ENCODE results near the gene OR7G3. TPM values are rescaled to one million over a fixed set of nuclear protein-coding genes. Genes with fewer than 3 reads are reported as not detected.

OR7G3 gene
- total and polyA plus RNA-seq, 2 of the 8 experiments (the other 6 are each of a cell fraction or from before 2014, with no cell fraction given), result not detected

GRCh38 chr19:9166846-9167245 is 40.1 kb upstream of the OR7G3 start:
- no peaks in the 10 kb centered on the region; a peak in 1 of 4 replicates for H3K79me2 ChIP-seq (ENCODE audit: control insufficient read depth in 1 of 2, insufficient read depth in 2 of 2, low read length in 2 of 2)
- no peaks in the 10 kb centered on the region for H3K4me1 ChIP-seq (replicated peaks in 1 of 4; ENCODE audit: control insufficient read depth in 3 of 4, insufficient read depth in 4 of 4, low read length in 3 of 4)
- H4K8ac ChIP-seq (ENCODE audit: extremely low read depth, insufficient read depth, low read length), result no peak overlapping the region
- no peak overlapping the region for H2BK20ac ChIP-seq (ENCODE audit: low read length)
- no peak overlapping the region for H4K5ac ChIP-seq (ENCODE audit: insufficient read length, low read depth, low read length)
- no peak overlapping the region for H3K27ac ChIP-seq (ENCODE audit: low read depth, low read length)
- no peak overlapping the region for H2AFZ ChIP-seq (ENCODE audit: low read length)
- FAIRE-seq (no peak), DNase-seq (ENCODE audit: low read depth in 1 of 2, low spot score in 2 of 2) (no peak)
- H3K9me3 ChIP-seq (ENCODE audit: insufficient read depth in 2 of 2, low read depth in 1 of 2, low read length in 1 of 2), result no peaks in the 10 kb centered on the region
- H3K23ac ChIP-seq (ENCODE audit: insufficient read length), result no peak overlapping the region
- CTCF ChIA-PET (ENCODE audit: partially characterized antibody), result no interaction called here
- no peak overlapping the region for H3K9ac ChIP-seq (replicated peaks in 1 of 4; ENCODE audit: extremely low read depth in 1 of 4, low read depth in 3 of 4, low read length in 3 of 4)
- H2AK5ac ChIP-seq (ENCODE audit: low read depth, low read length), result no peak overlapping the region
- H3K4ac ChIP-seq (replicated peaks; ENCODE audit: insufficient read length, low read depth, low read length), result no peak overlapping the region
- no peak overlapping the region for H3K4me3 ChIP-seq (ENCODE audit: extremely low read depth in 1 of 4, insufficient read depth in 2 of 4, low read depth in 3 of 4, low read length in 4 of 4)
- peaks cover 10 to 29% (median 19%) of the 10 kb centered on the region in 4 experiments for H3K36me3 ChIP-seq (ENCODE audit: control insufficient read depth in 2 of 4, insufficient read depth in 4 of 4, low read length in 3 of 4)
- no peak overlapping the region for H3K4me2 ChIP-seq (ENCODE audit: insufficient read depth in 1 of 2, low read depth in 2 of 2, low read length in 2 of 2)
- no peaks in the 10 kb centered on the region for H3K79me1 ChIP-seq (ENCODE audit: low read depth, low read length)
- H2BK15ac ChIP-seq (ENCODE audit: low read length), result no peak overlapping the region
- no peak overlapping the region for H3K14ac ChIP-seq (ENCODE audit: insufficient read length)
- WGBS, 2 experiments (ENCODE audit: extremely low coverage in 1 of 2, insufficient coverage in 1 of 2, insufficient read length in 1 of 2, insufficient replicate concordance in 2 of 2, low coverage in 1 of 2, low lambda C conversion rate in 2 of 2, missing lambda C conversion rate in 1 of 2), result 96% methylated on average over 4 of the region's 4 CpGs; no CpG with 5 or more reads in 1 of the 2 experiments
- H4K20me1 ChIP-seq (replicated peaks in 1 of 2; ENCODE audit: control insufficient read depth in 1 of 2, insufficient read depth in 2 of 2, low read length in 2 of 2), result peaks cover 0 to 2% of the 10 kb centered on the region in 2 experiments
- no peak overlapping the region for H3K18ac ChIP-seq (ENCODE audit: extremely low read depth, low read length)
- H4K91ac ChIP-seq (replicated peaks; ENCODE audit: insufficient read length, low read length), result no peak overlapping the region
- H3K23me2 ChIP-seq (ENCODE audit: low read depth, low read length), result no peaks in the 10 kb centered on the region
- H3K56ac ChIP-seq (replicated peaks; ENCODE audit: insufficient read length, low read depth, low read length), result no peak overlapping the region
- H2BK5ac ChIP-seq (ENCODE audit: low read depth, low read length), result no peak overlapping the region
- no peak overlapping the region for H2BK120ac ChIP-seq (replicated peaks; ENCODE audit: low read depth, low read length)
- no peak overlapping the region for H2BK12ac ChIP-seq (ENCODE audit: low read depth, low read length)
- H3K27me3 ChIP-seq (replicated peaks in 1 of 4; ENCODE audit: control insufficient read depth in 3 of 4, extremely low read depth in 1 of 4, insufficient read depth in 3 of 4, low read length in 3 of 4), result no peaks in the 10 kb centered on the region
- POLR2A ChIA-PET (ENCODE audit: partially characterized antibody), result interaction anchor here (0.6 to 0.7 kb wide), 2 partner anchors 18 to 100 kb away, joined by 3 read pairs; no protein-coding TSS in a partner anchor
- no peak for TF ChIP-seq SUZ12 (IDR thresholded peaks at IDR 0.05; ENCODE audit: low read length)
- TF ChIP-seq KDM5A (IDR thresholded peaks at IDR 0.05; ENCODE audit: low read length), result no peak
- TF ChIP-seq, protein P1, sequence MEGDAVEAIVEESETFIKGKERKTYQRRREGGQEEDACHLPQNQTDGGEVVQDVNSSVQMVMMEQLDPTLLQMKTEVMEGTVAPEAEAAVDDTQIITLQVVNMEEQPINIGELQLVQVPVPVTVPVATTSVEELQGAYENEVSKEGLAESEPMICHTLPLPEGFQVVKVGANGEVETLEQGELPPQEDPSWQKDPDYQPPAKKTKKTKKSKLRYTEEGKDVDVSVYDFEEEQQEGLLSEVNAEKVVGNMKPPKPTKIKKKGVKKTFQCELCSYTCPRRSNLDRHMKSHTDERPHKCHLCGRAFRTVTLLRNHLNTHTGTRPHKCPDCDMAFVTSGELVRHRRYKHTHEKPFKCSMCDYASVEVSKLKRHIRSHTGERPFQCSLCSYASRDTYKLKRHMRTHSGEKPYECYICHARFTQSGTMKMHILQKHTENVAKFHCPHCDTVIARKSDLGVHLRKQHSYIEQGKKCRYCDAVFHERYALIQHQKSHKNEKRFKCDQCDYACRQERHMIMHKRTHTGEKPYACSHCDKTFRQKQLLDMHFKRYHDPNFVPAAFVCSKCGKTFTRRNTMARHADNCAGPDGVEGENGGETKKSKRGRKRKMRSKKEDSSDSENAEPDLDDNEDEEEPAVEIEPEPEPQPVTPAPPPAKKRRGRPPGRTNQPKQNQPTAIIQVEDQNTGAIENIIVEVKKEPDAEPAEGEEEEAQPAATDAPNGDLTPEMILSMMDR (IDR thresholded peaks at IDR 0.05; ENCODE audit: control extremely low read depth in 1 of 3, insufficient read depth in 1 of 3, low read depth in 1 of 3, low read length in 3 of 3), result no peak
- TF ChIP-seq BACH1 (IDR thresholded peaks at IDR 0.05; ENCODE audit: low read length), result no peak
- TF ChIP-seq, protein P2, sequence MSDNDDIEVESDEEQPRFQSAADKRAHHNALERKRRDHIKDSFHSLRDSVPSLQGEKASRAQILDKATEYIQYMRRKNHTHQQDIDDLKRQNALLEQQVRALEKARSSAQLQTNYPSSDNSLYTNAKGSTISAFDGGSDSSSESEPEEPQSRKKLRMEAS (IDR thresholded peaks at IDR 0.05), result no peak
- no peak for TF ChIP-seq SP1 (IDR thresholded peaks at IDR 0.05; ENCODE audit: low read depth, low read length)
- no peak for TF ChIP-seq ASH2L (IDR thresholded peaks at IDR 0.05; ENCODE audit: low read length)
- TF ChIP-seq NRF1 (IDR thresholded peaks at IDR 0.05; ENCODE audit: low read depth, low read length), result no peak
- TF ChIP-seq SAP30 (IDR thresholded peaks at IDR 0.05; ENCODE audit: insufficient read depth, insufficient replicate concordance, low read length), result no peak
- TF ChIP-seq POU5F1 (IDR thresholded peaks at IDR 0.05; ENCODE audit: low read depth, low read length), result no peak
- no peak for TF ChIP-seq RFX5 (IDR thresholded peaks at IDR 0.05; ENCODE audit: borderline replicate concordance, low read depth, low read length)
- no peak for TF ChIP-seq JUN (IDR thresholded peaks at IDR 0.05; ENCODE audit: low read depth, low read length)
- TF ChIP-seq CEBPB (IDR thresholded peaks at IDR 0.05; ENCODE audit: low read depth, low read length), result no peak

Measured in H1 (cell line).